Tibial nerve (tissue), 4 donors: Measurements from ENCODE around the gene PLCB2.

Experiments used
- CTCF ChIP-seq, 5 experiments: fragments of 200-600 bp in 3 of 5; fragments of 450-650 bp in 2 of 5; sonication (generic) in 3 of 5; IDR thresholded peaks; one replicate each; pipeline ENCODE4 v1.5.1; 2016 to 2019; ENCODE audit warnings: antibody characterized with exemption in 5 of 5, mild to moderate bottlenecking in 3 of 5, moderate library complexity in 2 of 5
- EP300 ChIP-seq, 2 donors: sonication (generic); formaldehyde crosslinking; IDR thresholded peaks; one replicate each; pipeline ENCODE4 v1.6.1; 2017; ENCODE audit warnings: antibody characterized with exemption in 2 of 2, mild to moderate bottlenecking in 1 of 2

- TF ChIP-seq CTCF (IDR thresholded peaks at IDR 0.05) (no peak), EP300 (IDR thresholded peaks at IDR 0.05) (no peak)
These were observed 42.4 kb downstream of the PLCB2 start for GRCh38 chr15:40265355-40265754.
